GM21528 (cell line): ENCODE measurements around the gene POLR2B.

Experiments used
- ATAC-seq: cut with Tn5 transposase; IDR thresholded peaks from one replicate; pipeline ENCODE4 v1.9.1; 2021; ENCODE audit warnings: mild to moderate bottlenecking, moderate library complexity; ENCODE audit not compliant: unreplicated experiment, low FRiP score

POLR2B gene

DNA sequence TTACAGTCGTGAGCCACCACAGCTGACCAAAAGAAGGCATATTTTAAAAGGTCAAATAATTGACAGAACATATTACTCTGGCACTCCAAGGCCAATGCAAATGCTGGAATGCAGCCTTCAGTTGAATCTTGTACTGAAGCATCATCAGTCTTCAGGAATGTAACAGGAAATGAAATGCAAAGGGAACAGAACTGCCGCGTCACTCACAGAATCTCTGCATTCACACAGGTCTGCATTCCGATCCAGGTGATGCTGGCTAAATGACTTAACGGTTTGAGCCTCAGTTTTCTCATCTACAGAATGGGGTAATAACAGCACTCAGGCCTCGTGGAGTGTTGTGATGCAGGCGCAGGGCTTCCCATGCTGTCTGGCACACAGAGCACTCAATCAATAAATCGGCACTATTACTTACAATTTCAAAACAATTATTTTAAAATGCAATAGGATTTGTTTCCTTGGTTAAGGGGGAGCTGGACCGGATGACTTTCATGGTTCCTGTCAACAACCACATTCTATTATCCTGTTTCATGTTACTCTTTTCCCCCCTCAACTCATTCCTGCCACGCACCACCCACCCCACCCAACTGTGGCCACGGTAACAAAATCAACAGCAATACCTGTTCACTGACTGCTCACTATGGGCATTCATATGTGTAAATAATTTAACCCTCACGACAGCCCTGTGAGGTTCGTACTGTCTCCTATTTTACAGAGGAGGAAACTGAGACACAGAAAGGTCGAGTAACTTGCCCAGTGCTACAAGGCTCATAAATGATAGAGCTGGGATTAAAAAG, 99.1 kb downstream of the POLR2B start:
- no peak for ATAC-seq

DNA sequence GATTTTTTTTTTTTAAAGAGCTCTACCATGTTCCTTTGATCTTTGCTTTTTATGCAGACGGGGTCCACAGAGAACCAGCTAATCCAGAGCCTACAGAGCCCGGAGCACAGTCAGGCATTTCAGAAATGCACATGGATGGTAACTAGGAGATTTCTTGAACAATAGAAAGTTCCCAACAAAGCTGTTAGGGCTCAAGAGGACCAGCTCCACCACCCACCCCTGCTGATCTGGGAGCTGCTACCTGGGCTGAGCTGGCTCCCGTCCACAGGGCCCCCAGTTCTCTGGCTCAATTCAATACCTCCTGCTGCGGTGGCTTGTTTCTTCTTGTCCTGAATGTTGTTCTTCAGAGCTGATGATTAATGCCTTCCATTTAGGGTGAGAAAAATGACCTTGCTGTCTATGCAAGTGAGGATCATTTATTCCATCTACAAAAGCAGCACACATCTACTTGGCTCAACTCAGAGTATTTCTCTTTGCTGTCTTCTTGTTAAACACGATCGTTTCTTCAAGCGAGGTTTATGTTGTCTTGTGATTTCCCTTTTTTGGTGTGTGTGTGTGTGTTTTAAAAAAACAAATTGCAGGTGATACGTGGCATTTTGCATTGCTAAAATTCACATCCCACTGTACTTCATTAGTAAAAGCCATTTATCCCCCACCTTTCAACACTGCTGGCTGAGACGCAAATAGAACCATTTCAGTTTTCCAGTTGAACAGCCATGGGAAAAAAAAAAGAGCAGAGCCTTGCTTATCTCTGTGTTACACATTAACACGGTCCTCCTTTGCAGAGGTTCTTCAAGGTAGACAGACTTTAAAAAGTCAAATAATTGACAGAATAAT, 100.2 kb downstream of the POLR2B start:
- no peak for ATAC-seq
